Astrocyte of the spinal cord (primary cell): Measurements from ENCODE around the gene PRSS27.

Experiments used
- DNase-seq: peaks from one replicate; pipeline ENCODE4 v3.0.0; 2011; ENCODE audit warnings: low read depth, low spot score
- H3K4me3 ChIP-seq: 2 replicates; pipeline ENCODE4 v1.5.1; 2011; ENCODE audit warnings: low read depth, mild to moderate bottlenecking, low read length, moderate library complexity
- in situ Hi-C: cut with HindIII; loops from 2 replicates; pipeline ENCODE4 v1.10.0; 2017; ENCODE audit warnings: low sequenced_read_pairs
- TF ChIP-seq, protein P1 (sequence below): IDR thresholded peaks from 2 replicates; pipeline ENCODE4 v1.5.1; 2012; ENCODE audit warnings: low read depth, mild to moderate bottlenecking, low read length, inconsistent platforms

PRSS27 gene

DNA sequence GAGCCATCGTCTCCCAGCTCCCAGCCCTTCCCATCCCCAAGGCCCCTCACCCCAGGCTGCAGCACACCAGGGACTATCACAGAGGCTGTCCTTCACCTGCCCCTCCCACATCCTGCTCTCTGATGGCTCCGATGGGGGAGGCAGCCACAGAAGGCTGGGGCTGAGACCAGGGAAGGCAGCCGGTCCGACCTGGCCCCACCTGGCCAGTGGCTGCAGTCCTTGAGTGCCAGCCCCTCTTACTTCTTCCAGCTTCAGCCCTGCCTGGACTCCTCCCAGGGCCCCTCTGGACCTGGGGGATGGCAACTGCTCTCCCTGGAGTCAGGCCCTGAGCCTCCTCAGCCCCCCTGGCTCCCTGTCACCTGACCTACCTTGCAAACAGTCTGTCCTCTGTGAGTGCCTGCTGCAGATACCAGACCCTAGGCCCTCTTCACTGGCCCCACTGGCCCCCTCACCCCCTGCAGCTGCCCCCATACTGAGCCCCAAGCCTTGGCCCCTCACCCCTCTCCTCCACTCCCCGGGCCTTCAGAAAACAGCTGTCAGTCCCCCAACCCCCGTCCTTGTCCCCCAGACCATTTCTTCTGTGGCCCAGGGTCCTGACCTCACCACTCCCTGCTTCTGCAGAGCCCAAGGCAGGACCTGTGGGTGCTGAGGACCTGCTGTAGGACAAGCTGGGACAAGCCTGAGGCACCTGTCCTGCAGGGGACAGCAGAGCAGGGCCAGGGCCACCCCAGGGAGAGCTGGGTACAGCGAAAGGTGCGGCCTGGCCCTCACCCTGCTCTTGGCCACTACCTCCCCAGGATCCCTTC lies 19.8 kb upstream of the PRSS27 start:
- no peak overlapping the region for H3K4me3 ChIP-seq
- TF ChIP-seq, protein P1, sequence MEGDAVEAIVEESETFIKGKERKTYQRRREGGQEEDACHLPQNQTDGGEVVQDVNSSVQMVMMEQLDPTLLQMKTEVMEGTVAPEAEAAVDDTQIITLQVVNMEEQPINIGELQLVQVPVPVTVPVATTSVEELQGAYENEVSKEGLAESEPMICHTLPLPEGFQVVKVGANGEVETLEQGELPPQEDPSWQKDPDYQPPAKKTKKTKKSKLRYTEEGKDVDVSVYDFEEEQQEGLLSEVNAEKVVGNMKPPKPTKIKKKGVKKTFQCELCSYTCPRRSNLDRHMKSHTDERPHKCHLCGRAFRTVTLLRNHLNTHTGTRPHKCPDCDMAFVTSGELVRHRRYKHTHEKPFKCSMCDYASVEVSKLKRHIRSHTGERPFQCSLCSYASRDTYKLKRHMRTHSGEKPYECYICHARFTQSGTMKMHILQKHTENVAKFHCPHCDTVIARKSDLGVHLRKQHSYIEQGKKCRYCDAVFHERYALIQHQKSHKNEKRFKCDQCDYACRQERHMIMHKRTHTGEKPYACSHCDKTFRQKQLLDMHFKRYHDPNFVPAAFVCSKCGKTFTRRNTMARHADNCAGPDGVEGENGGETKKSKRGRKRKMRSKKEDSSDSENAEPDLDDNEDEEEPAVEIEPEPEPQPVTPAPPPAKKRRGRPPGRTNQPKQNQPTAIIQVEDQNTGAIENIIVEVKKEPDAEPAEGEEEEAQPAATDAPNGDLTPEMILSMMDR = no peak
- in situ Hi-C loops = no loop called here
- no peak for DNase-seq

DNA sequence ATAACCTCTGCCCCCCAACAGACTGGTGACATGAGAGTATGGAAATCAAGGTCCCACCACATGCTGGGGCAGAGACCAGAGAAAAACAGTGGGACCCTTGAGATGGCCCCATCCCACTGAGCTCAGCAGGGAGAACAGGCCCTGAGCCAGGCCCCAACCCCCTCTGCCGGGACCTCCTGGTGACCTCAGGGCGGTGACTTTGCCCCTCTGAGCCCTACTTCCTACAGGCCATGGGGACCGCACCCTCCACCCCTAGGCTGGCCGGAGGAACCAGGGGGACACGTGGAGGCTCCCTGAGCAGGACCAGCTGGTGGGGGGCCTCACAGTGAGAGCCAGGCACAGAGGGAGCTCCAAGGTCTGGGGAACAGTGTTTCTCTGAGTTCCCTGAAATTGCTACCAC lies 18.6 kb upstream of the PRSS27 start:
- H3K4me3 ChIP-seq = no peak overlapping the region
- in situ Hi-C loops = no loop called here
- no peak for DNase-seq
- TF ChIP-seq, protein P1 = no peak

DNA sequence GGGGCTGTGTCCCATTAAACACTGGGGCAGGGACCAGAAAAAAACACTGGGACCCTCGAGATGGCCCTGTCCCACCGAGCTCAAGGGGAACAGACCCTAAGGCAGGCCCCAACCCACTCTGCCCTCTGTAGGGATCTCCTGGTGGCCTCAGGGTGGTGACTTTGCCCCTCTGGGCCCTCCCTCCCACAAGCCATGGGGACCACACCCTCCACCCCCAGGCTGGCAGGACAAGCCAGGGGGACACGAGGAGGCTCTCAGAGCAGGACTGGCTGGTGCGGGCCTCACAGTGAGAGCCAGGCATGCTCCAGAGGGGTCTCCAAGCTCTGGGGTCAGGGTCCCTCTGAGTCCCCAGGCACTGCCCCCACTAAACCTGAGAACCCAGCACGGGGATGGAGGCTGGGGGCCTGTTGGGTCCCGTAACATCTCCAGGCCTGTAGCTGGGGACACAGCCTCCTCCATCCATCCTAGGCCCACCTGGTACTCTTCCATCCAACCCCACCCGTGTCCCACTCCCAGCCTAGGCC lies 17.9 kb upstream of the PRSS27 start:
- TF ChIP-seq, protein P1 = no peak
- DNase-seq = no peak
- in situ Hi-C loops = no loop called here
- no peak overlapping the region for H3K4me3 ChIP-seq

DNA sequence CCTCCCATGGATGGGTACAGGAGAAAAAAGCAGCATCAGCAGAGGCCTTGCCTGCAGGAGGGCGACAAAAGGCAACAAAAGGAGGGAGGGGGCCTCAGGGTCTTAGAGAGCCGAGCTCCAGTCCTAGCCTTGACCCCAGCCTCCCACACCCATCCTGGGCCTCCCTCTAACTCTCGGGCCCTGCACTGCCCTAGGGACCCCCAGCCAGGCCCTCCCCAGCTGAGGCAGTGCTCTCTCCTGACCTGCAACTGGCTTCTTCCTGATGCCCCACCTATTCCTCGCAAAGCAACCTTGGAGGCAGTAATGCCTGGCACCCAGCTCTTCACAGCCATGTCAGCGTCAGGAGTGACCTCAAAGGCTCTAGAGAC lies 17.2 kb upstream of the PRSS27 start:
- DNase-seq = no peak
- no peak overlapping the region for H3K4me3 ChIP-seq
- TF ChIP-seq, protein P1 = no peak
- in situ Hi-C loops = no loop called here

DNA sequence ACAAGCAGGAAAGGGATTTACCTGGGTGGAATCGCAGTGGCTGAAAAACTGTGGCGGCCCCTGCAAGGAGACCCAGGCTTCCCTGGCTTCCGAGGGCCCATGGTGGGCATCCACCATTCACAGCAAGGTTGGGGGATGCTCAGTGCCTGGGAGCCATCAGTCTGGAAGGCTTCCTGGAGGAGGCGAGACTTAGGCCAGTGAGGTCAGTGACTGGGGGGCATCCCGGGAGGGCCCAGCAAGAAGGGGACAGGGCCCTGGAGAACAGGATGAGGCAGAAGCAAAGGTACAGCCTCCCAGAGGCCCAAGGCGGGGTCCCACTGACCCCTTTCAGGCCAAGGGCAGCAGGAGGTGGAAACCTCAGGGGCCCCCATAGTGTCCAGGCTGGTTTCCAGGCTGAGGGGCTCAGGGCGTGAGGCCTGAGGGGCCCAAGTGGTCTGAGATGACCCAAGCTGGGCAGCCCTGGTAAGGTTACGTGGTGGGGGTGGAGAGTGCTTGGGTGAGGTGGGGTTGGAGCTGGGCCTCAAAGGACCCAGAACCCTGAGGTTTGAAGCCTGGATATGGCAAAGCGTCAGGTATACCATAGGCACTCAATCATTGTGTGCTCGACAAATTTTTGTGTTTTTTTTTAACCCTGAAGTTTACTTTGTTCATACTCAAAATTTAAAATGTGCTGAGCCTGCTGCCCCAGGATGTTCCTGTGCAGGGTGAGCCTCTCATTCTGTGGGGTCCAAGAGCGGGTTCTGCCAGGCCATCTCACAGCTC lies 16.6 kb upstream of the PRSS27 start:
- no peak for DNase-seq
- in situ Hi-C loops = no loop called here

DNA sequence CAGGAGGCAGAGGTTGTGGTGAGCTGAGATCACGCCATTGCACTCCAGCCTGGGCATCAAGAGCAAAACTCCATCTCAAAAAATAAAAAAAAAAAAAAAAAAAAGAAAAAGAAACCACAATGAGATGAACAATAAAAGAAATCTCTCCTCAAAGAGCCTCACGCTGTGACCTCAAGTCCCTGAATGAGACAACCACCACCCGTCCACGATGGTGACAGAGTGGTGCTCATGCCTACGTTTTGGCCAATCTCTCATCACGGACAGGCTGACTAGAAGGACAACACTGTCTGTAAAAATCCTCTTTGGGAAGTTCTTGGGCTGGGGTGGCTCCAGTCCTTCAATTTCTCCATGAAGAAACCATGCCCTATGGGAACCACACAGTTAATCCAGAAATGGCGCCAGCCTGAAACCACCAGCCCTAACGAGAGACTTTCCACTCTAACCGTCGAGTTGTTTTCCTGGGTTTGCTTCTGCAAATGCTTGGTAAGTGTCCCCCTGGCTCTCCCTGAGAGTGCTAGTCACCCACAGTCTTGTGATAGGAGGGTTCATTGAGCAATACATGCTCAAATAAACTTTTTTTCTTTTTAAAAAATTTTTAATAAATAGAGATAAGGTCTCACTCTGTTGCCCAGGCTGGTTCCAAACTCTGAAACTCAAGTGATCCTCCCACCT lies 15.0 kb upstream of the PRSS27 start:
- in situ Hi-C loops = no loop called here
- H3K4me3 ChIP-seq = no peak overlapping the region
- no peak for DNase-seq
- TF ChIP-seq, protein P1 = no peak

More for the DNA sequence above, 16.6 kb upstream of the PRSS27 start:
- TF ChIP-seq, protein P1 = no peak
- no peak overlapping the region for H3K4me3 ChIP-seq
